Neural cell (in vitro differentiated cells): ENCODE measurements around the gene CERS1.

Experiments used
- EZH2 ChIP-seq: fragments of 200-600, 300-800 bp; shearing (Covaris generic), sonication (generic); IDR thresholded peaks from 2 replicates; pipeline ENCODE4 v1.6.1; 2014; ENCODE audit warnings: antibody characterized with exemption, low read length, borderline replicate concordance, mild to moderate bottlenecking; ENCODE audit not compliant: insufficient read depth, poor library complexity, severe bottlenecking
- POLR2AphosphoS5 ChIP-seq: IDR thresholded peaks from 2 replicates; pipeline ENCODE4 v1.6.1; 2012
- TAF1 ChIP-seq: IDR thresholded peaks from 2 replicates; pipeline ENCODE4 v1.6.1; 2012; ENCODE audit warnings: low read depth
- TF ChIP-seq, protein P1 (sequence below): IDR thresholded peaks from 2 replicates; pipeline ENCODE4 v1.6.1; 2012; ENCODE audit warnings: borderline replicate concordance
- TF ChIP-seq, protein P2 (sequence below): fragments of 450-650 bp; IDR thresholded peaks from 2 replicates; pipeline ENCODE4 v1.5.1; 2014; ENCODE audit warnings: antibody characterized with exemption, mild to moderate bottlenecking, moderate library complexity; ENCODE audit not compliant: poor library complexity, severe bottlenecking

DNA sequence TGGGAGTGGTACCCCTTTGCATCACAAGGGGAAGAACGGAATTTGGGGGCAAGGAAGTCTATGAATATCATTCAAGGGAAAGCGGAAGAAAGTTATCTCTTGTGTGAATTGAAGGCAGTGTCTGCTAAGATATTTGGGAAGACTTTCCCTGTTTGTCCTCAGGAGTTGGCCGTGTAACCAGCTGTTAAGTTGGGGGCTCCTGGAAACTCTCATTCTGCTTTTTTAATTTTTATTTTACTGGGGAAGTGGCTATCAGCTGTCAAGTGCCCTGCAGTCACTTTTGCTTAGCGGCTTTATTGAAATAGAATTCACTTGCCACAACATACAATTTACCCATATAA, 61.3 kb downstream of the CERS1 start:
- TF ChIP-seq, protein P1, sequence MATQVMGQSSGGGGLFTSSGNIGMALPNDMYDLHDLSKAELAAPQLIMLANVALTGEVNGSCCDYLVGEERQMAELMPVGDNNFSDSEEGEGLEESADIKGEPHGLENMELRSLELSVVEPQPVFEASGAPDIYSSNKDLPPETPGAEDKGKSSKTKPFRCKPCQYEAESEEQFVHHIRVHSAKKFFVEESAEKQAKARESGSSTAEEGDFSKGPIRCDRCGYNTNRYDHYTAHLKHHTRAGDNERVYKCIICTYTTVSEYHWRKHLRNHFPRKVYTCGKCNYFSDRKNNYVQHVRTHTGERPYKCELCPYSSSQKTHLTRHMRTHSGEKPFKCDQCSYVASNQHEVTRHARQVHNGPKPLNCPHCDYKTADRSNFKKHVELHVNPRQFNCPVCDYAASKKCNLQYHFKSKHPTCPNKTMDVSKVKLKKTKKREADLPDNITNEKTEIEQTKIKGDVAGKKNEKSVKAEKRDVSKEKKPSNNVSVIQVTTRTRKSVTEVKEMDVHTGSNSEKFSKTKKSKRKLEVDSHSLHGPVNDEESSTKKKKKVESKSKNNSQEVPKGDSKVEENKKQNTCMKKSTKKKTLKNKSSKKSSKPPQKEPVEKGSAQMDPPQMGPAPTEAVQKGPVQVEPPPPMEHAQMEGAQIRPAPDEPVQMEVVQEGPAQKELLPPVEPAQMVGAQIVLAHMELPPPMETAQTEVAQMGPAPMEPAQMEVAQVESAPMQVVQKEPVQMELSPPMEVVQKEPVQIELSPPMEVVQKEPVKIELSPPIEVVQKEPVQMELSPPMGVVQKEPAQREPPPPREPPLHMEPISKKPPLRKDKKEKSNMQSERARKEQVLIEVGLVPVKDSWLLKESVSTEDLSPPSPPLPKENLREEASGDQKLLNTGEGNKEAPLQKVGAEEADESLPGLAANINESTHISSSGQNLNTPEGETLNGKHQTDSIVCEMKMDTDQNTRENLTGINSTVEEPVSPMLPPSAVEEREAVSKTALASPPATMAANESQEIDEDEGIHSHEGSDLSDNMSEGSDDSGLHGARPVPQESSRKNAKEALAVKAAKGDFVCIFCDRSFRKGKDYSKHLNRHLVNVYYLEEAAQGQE, result no peak
- TF ChIP-seq, protein P2, sequence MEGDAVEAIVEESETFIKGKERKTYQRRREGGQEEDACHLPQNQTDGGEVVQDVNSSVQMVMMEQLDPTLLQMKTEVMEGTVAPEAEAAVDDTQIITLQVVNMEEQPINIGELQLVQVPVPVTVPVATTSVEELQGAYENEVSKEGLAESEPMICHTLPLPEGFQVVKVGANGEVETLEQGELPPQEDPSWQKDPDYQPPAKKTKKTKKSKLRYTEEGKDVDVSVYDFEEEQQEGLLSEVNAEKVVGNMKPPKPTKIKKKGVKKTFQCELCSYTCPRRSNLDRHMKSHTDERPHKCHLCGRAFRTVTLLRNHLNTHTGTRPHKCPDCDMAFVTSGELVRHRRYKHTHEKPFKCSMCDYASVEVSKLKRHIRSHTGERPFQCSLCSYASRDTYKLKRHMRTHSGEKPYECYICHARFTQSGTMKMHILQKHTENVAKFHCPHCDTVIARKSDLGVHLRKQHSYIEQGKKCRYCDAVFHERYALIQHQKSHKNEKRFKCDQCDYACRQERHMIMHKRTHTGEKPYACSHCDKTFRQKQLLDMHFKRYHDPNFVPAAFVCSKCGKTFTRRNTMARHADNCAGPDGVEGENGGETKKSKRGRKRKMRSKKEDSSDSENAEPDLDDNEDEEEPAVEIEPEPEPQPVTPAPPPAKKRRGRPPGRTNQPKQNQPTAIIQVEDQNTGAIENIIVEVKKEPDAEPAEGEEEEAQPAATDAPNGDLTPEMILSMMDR, result no peak
- no peak for TF ChIP-seq EZH2
- TF ChIP-seq TAF1, result no peak
- no peak for TF ChIP-seq POLR2AphosphoS5
